ENCODE measurements around the gene CAST.

The CAST gene

GRCh38 chr5:96702503-96703383, 40.6 kb downstream of the CAST start:
- no peaks in the 10 kb centered on the region for H3K36me3 ChIP-seq (ENCODE audit: insufficient read depth, insufficient read length, low read length)
- H3K4me3 ChIP-seq (ENCODE audit: insufficient read length, low read depth): peak overlapping the region; percentile 82
- H3K4me1 ChIP-seq (ENCODE audit: insufficient read depth, insufficient read length): no peaks in the 10 kb centered on the region
- TF ChIP-seq YY1 (IDR thresholded peaks at IDR 0.05; ENCODE audit: insufficient read depth, insufficient read length) (no peak), ZNF274 (IDR thresholded peaks at IDR 0.05; ENCODE audit: low read depth, low read length) (no peak), SUZ12 (IDR thresholded peaks at IDR 0.05; ENCODE audit: extremely low read depth, insufficient read depth, insufficient read length) (no peak)
- DNase-seq (ENCODE audit: low read depth, low spot score): no peak
- H3K9ac ChIP-seq (ENCODE audit: insufficient read length, low read depth): peak overlapping the region; percentile 88
- no peaks in the 10 kb centered on the region for H3K9me3 ChIP-seq (ENCODE audit: insufficient read depth, low read length)
- H3K27me3 ChIP-seq (ENCODE audit: insufficient read depth, insufficient read length): peaks cover 9% of the 10 kb centered on the region

- Histone ChIP-seq H3K9ac (ENCODE audit: insufficient read length, low read depth) (peak overlapping the region; percentile 88), H3K27me3 (ENCODE audit: insufficient read depth, insufficient read length) (peaks cover 9% of the 10 kb centered on the region), H3K4me3 (ENCODE audit: insufficient read length, low read depth) (peak overlapping the region; percentile 82), H3K36me3 (ENCODE audit: insufficient read depth, insufficient read length, low read length) (no peaks in the 10 kb centered on the region), H3K9me3 (ENCODE audit: insufficient read depth, low read length) (no peaks in the 10 kb centered on the region), H3K4me1 (ENCODE audit: insufficient read depth, insufficient read length) (no peaks in the 10 kb centered on the region)
- no peak for DNase-seq (ENCODE audit: low read depth, low spot score)
- TF ChIP-seq SUZ12 (IDR thresholded peaks at IDR 0.05; ENCODE audit: extremely low read depth, insufficient read depth, insufficient read length) (no peak), YY1 (IDR thresholded peaks at IDR 0.05; ENCODE audit: insufficient read depth, insufficient read length) (no peak), ZNF274 (IDR thresholded peaks at IDR 0.05; ENCODE audit: low read depth, low read length) (no peak)
Measured at GRCh38 chr5:96703384-96703920, 41.3 kb downstream of the CAST start.

DNA sequence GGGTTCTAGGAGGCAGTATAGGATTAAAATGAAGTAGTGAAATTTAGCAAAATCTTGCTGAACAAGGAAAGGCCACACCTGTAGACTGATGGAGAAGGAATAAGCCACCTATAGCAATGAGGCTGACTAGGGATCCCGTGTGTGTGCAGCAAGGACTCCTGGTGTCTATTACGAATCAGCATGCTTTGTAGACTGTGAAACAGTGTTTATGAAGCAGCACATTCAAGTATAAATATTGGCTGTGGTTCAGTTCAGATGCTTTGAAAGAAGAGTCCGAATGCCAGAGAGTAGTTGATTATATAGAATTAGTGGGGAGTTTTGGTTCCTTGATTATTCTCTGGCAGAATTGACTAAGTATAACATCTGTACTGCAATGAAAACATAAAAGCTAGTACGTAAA, 41.8 kb downstream of the CAST start:
- H3K4me3 ChIP-seq (ENCODE audit: insufficient read length, low read depth): no peak overlapping the region
- H3K9ac ChIP-seq (ENCODE audit: insufficient read length, low read depth): no peak overlapping the region
- peaks cover 9% of the 10 kb centered on the region for H3K27me3 ChIP-seq (ENCODE audit: insufficient read depth, insufficient read length)
- no peaks in the 10 kb centered on the region for H3K9me3 ChIP-seq (ENCODE audit: insufficient read depth, low read length)
- H3K4me1 ChIP-seq (ENCODE audit: insufficient read depth, insufficient read length): no peaks in the 10 kb centered on the region
- no peak for DNase-seq (ENCODE audit: low read depth, low spot score)
- TF ChIP-seq ZNF274 (IDR thresholded peaks at IDR 0.05; ENCODE audit: low read depth, low read length) (no peak), YY1 (IDR thresholded peaks at IDR 0.05; ENCODE audit: insufficient read depth, insufficient read length) (no peak), SUZ12 (IDR thresholded peaks at IDR 0.05; ENCODE audit: extremely low read depth, insufficient read depth, insufficient read length) (no peak)
- no peaks in the 10 kb centered on the region for H3K36me3 ChIP-seq (ENCODE audit: insufficient read depth, insufficient read length, low read length)

- Histone ChIP-seq H3K9me3 (ENCODE audit: insufficient read depth, low read length) (no peaks in the 10 kb centered on the region), H3K36me3 (ENCODE audit: insufficient read depth, insufficient read length, low read length) (no peaks in the 10 kb centered on the region), H3K4me1 (ENCODE audit: insufficient read depth, insufficient read length) (no peaks in the 10 kb centered on the region), H3K4me3 (ENCODE audit: insufficient read length, low read depth) (no peak overlapping the region), H3K9ac (ENCODE audit: insufficient read length, low read depth) (no peak overlapping the region), H3K27me3 (ENCODE audit: insufficient read depth, insufficient read length) (peaks cover 9% of the 10 kb centered on the region)
- no peak for DNase-seq (ENCODE audit: low read depth, low spot score)
- TF ChIP-seq SUZ12 (IDR thresholded peaks at IDR 0.05; ENCODE audit: extremely low read depth, insufficient read depth, insufficient read length) (no peak), YY1 (IDR thresholded peaks at IDR 0.05; ENCODE audit: insufficient read depth, insufficient read length) (no peak), ZNF274 (IDR thresholded peaks at IDR 0.05; ENCODE audit: low read depth, low read length) (no peak)
Measured at GRCh38 chr5:96706433-96707111, 44.4 kb downstream of the CAST start.

- H3K9me3 ChIP-seq (ENCODE audit: insufficient read depth, low read length): no peaks in the 10 kb centered on the region
- H3K36me3 ChIP-seq (ENCODE audit: insufficient read depth, insufficient read length, low read length): no peaks in the 10 kb centered on the region
- peaks cover 1% of the 10 kb centered on the region for H3K27me3 ChIP-seq (ENCODE audit: insufficient read depth, insufficient read length)
- H3K4me1 ChIP-seq (ENCODE audit: insufficient read depth, insufficient read length): no peaks in the 10 kb centered on the region
- no peak overlapping the region for H3K4me3 ChIP-seq (ENCODE audit: insufficient read length, low read depth)
- H3K9ac ChIP-seq (ENCODE audit: insufficient read length, low read depth): no peak overlapping the region
- no peak for TF ChIP-seq YY1 (IDR thresholded peaks at IDR 0.05; ENCODE audit: insufficient read depth, insufficient read length)
- TF ChIP-seq SUZ12 (IDR thresholded peaks at IDR 0.05; ENCODE audit: extremely low read depth, insufficient read depth, insufficient read length): no peak
- no peak for TF ChIP-seq ZNF274 (IDR thresholded peaks at IDR 0.05; ENCODE audit: low read depth, low read length)
- DNase-seq (ENCODE audit: low read depth, low spot score): no peak
Measured at GRCh38 chr5:96708600-96708999, 46.4 kb downstream of the CAST start.

DNA sequence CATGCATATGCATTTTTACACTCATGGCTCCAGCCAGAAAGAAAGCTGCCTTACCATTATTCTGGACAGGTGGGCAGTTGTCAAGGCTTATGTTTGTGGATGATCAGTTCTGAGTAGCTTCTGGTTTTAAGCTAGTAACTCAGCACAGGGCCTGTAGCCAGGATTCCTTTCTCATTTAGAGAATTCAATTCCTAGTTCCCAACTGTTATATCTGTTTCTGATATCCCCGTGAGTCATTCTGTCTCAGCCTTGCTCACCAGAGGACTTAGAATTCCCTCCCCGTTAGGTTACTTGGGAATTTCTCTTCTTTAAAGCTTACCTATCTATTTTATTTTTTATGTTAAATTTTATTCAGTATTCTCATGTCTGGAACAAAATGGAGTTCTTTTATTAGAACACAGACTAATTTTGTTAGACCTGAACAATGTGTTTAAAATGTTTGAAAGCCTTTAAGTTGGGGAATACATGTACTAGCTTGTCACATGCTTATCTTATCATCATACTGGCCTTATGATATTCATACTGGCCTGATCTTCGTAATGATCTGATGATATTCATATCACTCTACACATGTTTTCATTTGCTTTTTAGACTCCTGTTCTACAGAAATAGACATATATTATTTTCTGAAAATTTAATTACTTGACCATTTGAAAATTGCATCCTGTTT, 47.1 kb downstream of the CAST start:
- Histone ChIP-seq H3K4me3 (ENCODE audit: insufficient read length, low read depth) (no peak overlapping the region), H3K4me1 (ENCODE audit: insufficient read depth, insufficient read length) (no peaks in the 10 kb centered on the region), H3K9me3 (ENCODE audit: insufficient read depth, low read length) (no peaks in the 10 kb centered on the region), H3K27me3 (ENCODE audit: insufficient read depth, insufficient read length) (no peaks in the 10 kb centered on the region), H3K36me3 (ENCODE audit: insufficient read depth, insufficient read length, low read length) (no peaks in the 10 kb centered on the region), H3K9ac (ENCODE audit: insufficient read length, low read depth) (no peak overlapping the region)
- no peak for DNase-seq (ENCODE audit: low read depth, low spot score)
- TF ChIP-seq YY1 (IDR thresholded peaks at IDR 0.05; ENCODE audit: insufficient read depth, insufficient read length) (no peak), SUZ12 (IDR thresholded peaks at IDR 0.05; ENCODE audit: extremely low read depth, insufficient read depth, insufficient read length) (no peak), ZNF274 (IDR thresholded peaks at IDR 0.05; ENCODE audit: low read depth, low read length) (no peak)

Measured in NT2/D1 (cell line).